ENCODE measurements around the gene FAM20C. TPM values are rescaled to one million over a fixed set of nuclear protein-coding genes. Genes with fewer than 3 reads are reported as not detected.

The FAM20C gene
- total and polyA plus RNA-seq, 10 of the 15 experiments (the other 5 are each of a cell fraction or from before 2014, with no cell fraction given), result 0.44 TPM; not detected in 9

DNA sequence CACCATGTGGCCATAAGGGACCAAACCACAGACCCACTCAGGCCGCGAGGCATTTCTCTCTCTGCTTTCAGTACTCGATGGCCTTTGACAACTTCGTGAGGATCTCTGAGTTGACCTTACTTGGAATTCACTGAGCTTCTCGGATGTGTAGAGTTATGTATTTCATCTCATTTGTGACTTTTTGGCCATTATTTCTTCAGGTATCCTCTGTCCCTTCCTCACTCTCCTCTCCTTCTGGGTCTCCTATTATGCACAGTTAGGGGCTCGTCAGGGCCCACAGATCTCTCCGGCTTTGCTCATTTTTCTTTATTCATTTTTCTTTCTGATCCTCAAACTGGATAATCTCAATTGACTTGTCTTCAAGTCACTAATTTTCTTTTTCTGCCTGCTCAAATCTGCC lies 81.0 kb downstream of the FAM20C start:
- ChIA-PET RAD21 (ENCODE audit: unreplicated experiment) (no interaction called here), CTCF (no interaction called here), SMC1A (ENCODE audit: uncharacterized antibody, unreplicated experiment) (no interaction called here), POLR2A (no interaction called here)
- no peak overlapping the region for H3K27ac ChIP-seq (ENCODE audit: control insufficient read depth, insufficient read depth)
- no peaks in the 10 kb centered on the region; the same call in 2 of the 3 replicates for H3K9me3 ChIP-seq (replicated peaks; ENCODE audit: control insufficient read depth, insufficient read depth, low read length)
- DNase-seq (ENCODE audit: low read depth, low spot score), result no peak
- in situ Hi-C loops (cut with MboI) (no loop called here), intact Hi-C loops (cut with micrococcal nuclease; ENCODE audit: unreplicated experiment) (no loop called here)
- H3K4me2 ChIP-seq (ENCODE audit: control insufficient read depth, insufficient read depth), result no peak overlapping the region
- H3K79me2 ChIP-seq (ENCODE audit: control insufficient read depth, insufficient read depth, low read length), result no peaks in the 10 kb centered on the region
- H3K36me3 ChIP-seq (ENCODE audit: control insufficient read depth in 2 of 2, insufficient read depth in 2 of 2, low read length in 1 of 2), result no peaks in the 10 kb centered on the region
- H3K9ac ChIP-seq (ENCODE audit: control insufficient read depth, insufficient read depth, low read length), result no peak overlapping the region
- 44% methylated on average over 7 of the region's 7 CpGs for whole genome bisulfite sequencing (ENCODE audit: insufficient coverage, insufficient replicate concordance, low lambda C conversion rate, missing lambda C conversion rate)
- no peak for FAIRE-seq
- H4K20me1 ChIP-seq (ENCODE audit: control insufficient read depth, insufficient read depth), result no peaks in the 10 kb centered on the region
- no peak overlapping the region for H2AFZ ChIP-seq (ENCODE audit: control insufficient read depth, low read depth, low read length)
- no peaks in the 10 kb centered on the region for H3K4me1 ChIP-seq (ENCODE audit: control insufficient read depth, insufficient read depth, low read length)
- no peak for ATAC-seq
- no peak overlapping the region for H3K4me3 ChIP-seq
- no TSS peak for BruUV-seq (replicated peaks)
- H3K27me3 ChIP-seq (replicated peaks in 1 of 2; ENCODE audit: control insufficient read depth in 2 of 2, insufficient read depth in 2 of 2, low read length in 1 of 2), result no peaks in the 10 kb centered on the region
- TF ChIP-seq LARP7 (IDR thresholded peaks at IDR 0.05), result no peak
- TF ChIP-seq FOS (IDR thresholded peaks at IDR 0.05; ENCODE audit: borderline replicate concordance, extremely low read depth, insufficient read length), result no peak
- no peak for TF ChIP-seq IRF4 (IDR thresholded peaks at IDR 0.05; ENCODE audit: low read depth, low read length)
- TF ChIP-seq, protein P1, sequence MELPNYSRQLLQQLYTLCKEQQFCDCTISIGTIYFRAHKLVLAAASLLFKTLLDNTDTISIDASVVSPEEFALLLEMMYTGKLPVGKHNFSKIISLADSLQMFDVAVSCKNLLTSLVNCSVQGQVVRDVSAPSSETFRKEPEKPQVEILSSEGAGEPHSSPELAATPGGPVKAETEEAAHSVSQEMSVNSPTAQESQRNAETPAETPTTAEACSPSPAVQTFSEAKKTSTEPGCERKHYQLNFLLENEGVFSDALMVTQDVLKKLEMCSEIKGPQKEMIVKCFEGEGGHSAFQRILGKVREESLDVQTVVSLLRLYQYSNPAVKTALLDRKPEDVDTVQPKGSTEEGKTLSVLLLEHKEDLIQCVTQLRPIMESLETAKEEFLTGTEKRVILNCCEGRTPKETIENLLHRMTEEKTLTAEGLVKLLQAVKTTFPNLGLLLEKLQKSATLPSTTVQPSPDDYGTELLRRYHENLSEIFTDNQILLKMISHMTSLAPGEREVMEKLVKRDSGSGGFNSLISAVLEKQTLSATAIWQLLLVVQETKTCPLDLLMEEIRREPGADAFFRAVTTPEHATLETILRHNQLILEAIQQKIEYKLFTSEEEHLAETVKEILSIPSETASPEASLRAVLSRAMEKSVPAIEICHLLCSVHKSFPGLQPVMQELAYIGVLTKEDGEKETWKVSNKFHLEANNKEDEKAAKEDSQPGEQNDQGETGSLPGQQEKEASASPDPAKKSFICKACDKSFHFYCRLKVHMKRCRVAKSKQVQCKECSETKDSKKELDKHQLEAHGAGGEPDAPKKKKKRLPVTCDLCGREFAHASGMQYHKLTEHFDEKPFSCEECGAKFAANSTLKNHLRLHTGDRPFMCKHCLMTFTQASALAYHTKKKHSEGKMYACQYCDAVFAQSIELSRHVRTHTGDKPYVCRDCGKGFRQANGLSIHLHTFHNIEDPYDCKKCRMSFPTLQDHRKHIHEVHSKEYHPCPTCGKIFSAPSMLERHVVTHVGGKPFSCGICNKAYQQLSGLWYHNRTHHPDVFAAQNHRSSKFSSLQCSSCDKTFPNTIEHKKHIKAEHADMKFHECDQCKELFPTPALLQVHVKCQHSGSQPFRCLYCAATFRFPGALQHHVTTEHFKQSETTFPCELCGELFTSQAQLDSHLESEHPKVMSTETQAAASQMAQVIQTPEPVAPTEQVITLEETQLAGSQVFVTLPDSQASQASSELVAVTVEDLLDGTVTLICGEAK (IDR thresholded peaks at IDR 0.05; ENCODE audit: borderline replicate concordance), result no peak
- TF ChIP-seq E2F8 (IDR thresholded peaks at IDR 0.05; ENCODE audit: low read depth, partially characterized antibody), result no peak
- TF ChIP-seq CBX3 (IDR thresholded peaks at IDR 0.05; ENCODE audit: borderline replicate concordance, low read depth), result no peak
- no peak for TF ChIP-seq BHLHE40 (IDR thresholded peaks at IDR 0.05; ENCODE audit: borderline replicate concordance in 1 of 2, low read depth in 2 of 2, low read length in 1 of 2)
- no peak for TF ChIP-seq NR2C2 (IDR thresholded peaks at IDR 0.05; ENCODE audit: borderline replicate concordance, control insufficient read depth, insufficient read length, low read depth)
- TF ChIP-seq, protein P2, sequence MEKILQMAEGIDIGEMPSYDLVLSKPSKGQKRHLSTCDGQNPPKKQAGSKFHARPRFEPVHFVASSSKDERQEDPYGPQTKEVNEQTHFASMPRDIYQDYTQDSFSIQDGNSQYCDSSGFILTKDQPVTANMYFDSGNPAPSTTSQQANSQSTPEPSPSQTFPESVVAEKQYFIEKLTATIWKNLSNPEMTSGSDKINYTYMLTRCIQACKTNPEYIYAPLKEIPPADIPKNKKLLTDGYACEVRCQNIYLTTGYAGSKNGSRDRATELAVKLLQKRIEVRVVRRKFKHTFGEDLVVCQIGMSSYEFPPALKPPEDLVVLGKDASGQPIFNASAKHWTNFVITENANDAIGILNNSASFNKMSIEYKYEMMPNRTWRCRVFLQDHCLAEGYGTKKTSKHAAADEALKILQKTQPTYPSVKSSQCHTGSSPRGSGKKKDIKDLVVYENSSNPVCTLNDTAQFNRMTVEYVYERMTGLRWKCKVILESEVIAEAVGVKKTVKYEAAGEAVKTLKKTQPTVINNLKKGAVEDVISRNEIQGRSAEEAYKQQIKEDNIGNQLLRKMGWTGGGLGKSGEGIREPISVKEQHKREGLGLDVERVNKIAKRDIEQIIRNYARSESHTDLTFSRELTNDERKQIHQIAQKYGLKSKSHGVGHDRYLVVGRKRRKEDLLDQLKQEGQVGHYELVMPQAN (conservative IDR thresholded peaks at IDR 0.05), result no peak
- no peak for TF ChIP-seq NR2F1 (conservative IDR thresholded peaks at IDR 0.05)
- TF ChIP-seq NFYB (IDR thresholded peaks at IDR 0.05; ENCODE audit: insufficient read depth, low read depth, low read length), result no peak
- TF ChIP-seq NFIC (IDR thresholded peaks at IDR 0.05; ENCODE audit: low read depth, low read length), result no peak
- TF ChIP-seq, protein P3, sequence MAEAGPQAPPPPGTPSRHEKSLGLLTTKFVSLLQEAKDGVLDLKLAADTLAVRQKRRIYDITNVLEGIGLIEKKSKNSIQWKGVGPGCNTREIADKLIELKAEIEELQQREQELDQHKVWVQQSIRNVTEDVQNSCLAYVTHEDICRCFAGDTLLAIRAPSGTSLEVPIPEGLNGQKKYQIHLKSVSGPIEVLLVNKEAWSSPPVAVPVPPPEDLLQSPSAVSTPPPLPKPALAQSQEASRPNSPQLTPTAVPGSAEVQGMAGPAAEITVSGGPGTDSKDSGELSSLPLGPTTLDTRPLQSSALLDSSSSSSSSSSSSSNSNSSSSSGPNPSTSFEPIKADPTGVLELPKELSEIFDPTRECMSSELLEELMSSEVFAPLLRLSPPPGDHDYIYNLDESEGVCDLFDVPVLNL (IDR thresholded peaks at IDR 0.05; ENCODE audit: low read depth, low read length), result no peak
- TF ChIP-seq BACH1 (IDR thresholded peaks at IDR 0.05; ENCODE audit: borderline replicate concordance), result no peak
- TF ChIP-seq YY1 (IDR thresholded peaks at IDR 0.05; ENCODE audit: low read depth, low read length), result no peak
- no peak for TF ChIP-seq HCFC1 (IDR thresholded peaks at IDR 0.05; ENCODE audit: low read length)
